ENCODE data around the gene APLP1.

DNA sequence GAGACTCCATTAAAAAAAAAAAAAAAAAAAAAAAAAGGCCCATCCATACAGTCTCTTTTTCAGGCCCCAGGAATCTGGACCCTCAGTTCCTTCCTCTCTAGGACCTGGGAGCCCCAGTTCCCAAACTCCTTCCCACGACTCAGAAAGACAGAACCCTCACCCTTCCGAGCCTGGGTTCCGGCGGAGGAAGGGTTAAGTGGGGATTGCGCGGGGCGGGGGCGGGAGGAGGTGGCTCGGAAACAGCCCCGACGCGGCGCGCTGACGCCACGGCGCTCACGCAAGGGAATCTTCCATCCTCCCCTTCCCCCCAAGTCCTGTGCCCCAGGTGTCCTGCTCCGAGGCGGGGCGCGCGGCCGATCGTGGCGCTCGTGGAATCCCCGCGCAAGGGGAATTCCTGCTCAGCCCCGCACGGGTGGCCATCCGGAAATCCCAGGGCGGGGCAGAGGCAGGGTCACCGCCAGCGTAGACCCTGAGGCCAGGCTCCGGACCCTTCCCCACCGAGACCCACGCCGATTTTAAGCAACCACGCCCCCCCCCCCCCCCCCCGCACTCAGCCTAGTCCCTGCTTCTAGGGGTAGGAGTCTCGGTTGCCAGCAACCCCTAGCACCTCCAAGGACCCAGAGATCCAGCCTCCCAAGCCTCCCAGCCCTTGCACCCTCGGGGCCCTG is 31.3 kb downstream of the APLP1 start:
- TF ChIP-seq POLR2A (IDR thresholded peaks at IDR 0.05; ENCODE audit: low read depth, low read length), result 0 out of 2 replicates have a peak, but pooled peaks have one; percentile 21
- peak; percentile 45; the same call in 1 of the 2 replicates for TF ChIP-seq POLR2AphosphoS5 (IDR thresholded peaks at IDR 0.05; ENCODE audit: low read depth, low read length)
- TF ChIP-seq TAF1 (IDR thresholded peaks at IDR 0.05; ENCODE audit: borderline replicate concordance, low read depth, low read length), result no peak
